Cardiac fibroblast (primary cell): Measurements from ENCODE around the gene OR52A1.
A peak's percentile ranks its signal among the peaks of the same experiment; 100 is the strongest.

Experiments used
- DNase-seq, 2 donors: peaks; one replicate each; pipeline versions ENCODE4 v3.0.0 to v3.0.0-alpha.2; 2010; ENCODE audit warnings: low read depth in 2 of 2
- H3K4me3 ChIP-seq, 2 donors: replicated peaks in 1 of 2; 1 replicate in 1 of 2; 2 replicates in 1 of 2; pipeline ENCODE4 v1.5.1; 2011; ENCODE audit warnings: low read depth in 2 of 2, low read length in 2 of 2, mild to moderate bottlenecking in 2 of 2, moderate library complexity in 1 of 2
- CTCF ChIP-seq: IDR thresholded peaks from one replicate; pipeline ENCODE4 v1.5.1; 2011; ENCODE audit warnings: low read depth, mild to moderate bottlenecking, low read length, inconsistent platforms

OR52A1 gene

GRCh38 chr11:5154657-5155056 lies at the start of gene OR52A1:
TSS of gene OR52A1 (minus strand) at chr11:5154757. CDS start at chr11:5152369, 2,388 bp downstream.
- no peak within 1 kb of the TSS for H3K4me3 ChIP-seq
- TF ChIP-seq CTCF: no peak
- DNase-seq: no peak

DNA sequence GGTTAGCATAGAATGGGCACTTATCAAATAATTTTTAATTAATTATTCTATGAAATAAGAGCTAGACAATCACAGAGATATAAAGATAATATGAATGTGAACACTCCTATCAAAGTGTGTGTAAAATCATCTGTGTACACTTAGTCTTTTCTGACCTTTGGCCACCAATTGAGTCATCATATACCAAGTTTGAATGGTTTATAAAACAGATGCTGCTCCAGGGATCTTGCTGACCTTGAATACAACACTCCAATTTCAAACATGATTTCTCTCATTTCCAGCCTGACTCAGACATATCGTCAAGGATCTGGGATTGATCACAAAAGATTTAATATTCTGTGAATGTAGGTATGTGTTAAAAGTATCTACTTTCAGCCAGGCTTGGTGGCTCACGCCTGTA lies 48.8 kb upstream of the OR52A1 start:
- H3K4me3 ChIP-seq: no peak overlapping the region
- no peak for TF ChIP-seq CTCF
- DNase-seq: no peak

- no peak within 1 kb of the TSS for H3K4me3 ChIP-seq
- DNase-seq: no peak
- TF ChIP-seq CTCF: no peak
Measured at GRCh38 chr11:5200582-5200981, 46.0 kb upstream of the OR52A1 start, which contains the start of gene OR51V1. TSS of gene OR51V1 (minus strand) at chr11:5200682. CDS start at chr11:5200682, 0 bp downstream.

DNA sequence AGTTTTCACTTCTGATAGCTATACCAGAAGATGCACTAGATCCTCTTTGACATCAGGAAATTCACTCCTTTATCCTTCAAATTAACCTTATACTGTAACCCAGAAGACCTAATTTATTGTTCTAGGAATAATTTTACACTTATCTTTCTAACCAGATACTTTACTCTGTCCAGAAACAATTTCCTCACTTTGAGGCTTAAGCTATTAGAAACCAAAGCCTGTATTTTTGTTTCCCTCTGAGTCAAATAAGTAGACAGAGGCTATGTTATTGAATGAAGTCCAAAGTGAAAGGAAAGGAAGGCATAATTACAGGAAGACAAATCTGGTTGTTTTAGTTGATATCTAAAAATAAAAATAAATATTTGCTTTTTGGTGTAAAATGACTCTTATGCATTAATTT lies 43.7 kb upstream of the OR52A1 start:
- DNase-seq: no peak

DNA sequence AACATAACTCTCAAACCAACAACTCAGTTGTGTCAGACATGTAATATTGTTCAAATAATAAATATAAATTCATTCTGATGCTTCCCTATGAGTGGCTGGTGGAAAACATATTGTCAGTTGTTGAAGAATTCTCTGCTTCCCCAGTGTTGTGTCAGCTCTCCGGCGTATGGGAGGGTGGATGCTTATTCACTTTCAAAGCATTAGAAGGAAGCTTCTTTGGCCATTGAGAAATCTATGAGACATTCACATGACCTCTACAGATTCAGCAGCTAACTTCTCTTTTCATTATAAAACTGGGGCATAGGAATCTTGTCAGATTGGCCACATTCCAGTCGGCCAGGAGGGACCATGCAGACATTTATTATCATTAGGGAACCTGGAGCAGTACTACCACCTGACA lies 43.0 kb upstream of the OR52A1 start:
- no peak overlapping the region for H3K4me3 ChIP-seq
- TF ChIP-seq CTCF: no peak
- peak in 1 of 2 donors; percentile 64 for DNase-seq

More for the DNA sequence above, 43.7 kb upstream of the OR52A1 start:
- no peak overlapping the region for H3K4me3 ChIP-seq
- TF ChIP-seq CTCF: no peak

- no peak for DNase-seq
Measured at GRCh38 chr11:5196731-5197130, 42.2 kb upstream of the OR52A1 start.

More at GRCh38 chr11:5196731-5197130, 42.2 kb upstream of the OR52A1 start:
- TF ChIP-seq CTCF: no peak
- H3K4me3 ChIP-seq: no peak overlapping the region
